ENCODE results near the gene ROBO1.

DNA sequence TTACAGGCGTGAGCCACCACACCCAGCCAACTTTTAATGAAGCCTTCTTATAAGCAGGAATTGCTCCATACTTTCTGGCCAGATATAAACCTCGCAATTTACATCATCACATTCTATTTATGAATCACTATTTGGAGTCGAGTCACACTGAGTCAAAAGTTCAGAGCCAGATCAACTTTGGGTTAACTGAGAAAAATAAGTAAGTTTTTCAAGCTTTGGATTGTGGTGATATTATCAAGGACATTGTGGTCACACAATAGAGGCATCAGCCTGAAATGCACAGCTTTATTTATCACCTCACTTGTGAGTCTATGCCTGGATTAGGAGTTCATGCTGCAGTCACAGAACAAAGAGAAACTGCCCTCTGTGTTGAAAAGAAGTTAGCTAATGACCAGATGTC is 1163.5 kb downstream of the ROBO1 start:
- TF ChIP-seq, protein P1, sequence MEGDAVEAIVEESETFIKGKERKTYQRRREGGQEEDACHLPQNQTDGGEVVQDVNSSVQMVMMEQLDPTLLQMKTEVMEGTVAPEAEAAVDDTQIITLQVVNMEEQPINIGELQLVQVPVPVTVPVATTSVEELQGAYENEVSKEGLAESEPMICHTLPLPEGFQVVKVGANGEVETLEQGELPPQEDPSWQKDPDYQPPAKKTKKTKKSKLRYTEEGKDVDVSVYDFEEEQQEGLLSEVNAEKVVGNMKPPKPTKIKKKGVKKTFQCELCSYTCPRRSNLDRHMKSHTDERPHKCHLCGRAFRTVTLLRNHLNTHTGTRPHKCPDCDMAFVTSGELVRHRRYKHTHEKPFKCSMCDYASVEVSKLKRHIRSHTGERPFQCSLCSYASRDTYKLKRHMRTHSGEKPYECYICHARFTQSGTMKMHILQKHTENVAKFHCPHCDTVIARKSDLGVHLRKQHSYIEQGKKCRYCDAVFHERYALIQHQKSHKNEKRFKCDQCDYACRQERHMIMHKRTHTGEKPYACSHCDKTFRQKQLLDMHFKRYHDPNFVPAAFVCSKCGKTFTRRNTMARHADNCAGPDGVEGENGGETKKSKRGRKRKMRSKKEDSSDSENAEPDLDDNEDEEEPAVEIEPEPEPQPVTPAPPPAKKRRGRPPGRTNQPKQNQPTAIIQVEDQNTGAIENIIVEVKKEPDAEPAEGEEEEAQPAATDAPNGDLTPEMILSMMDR (IDR thresholded peaks at IDR 0.05; ENCODE audit: insufficient read depth, low read length, poor library complexity, severe bottlenecking): no peak
- no peak for TF ChIP-seq EZH2phosphoT487 (conservative IDR thresholded peaks at IDR 0.05; ENCODE audit: low read length)
